Activated naive CD4-positive, alpha-beta T cell treated with Interleukin-2 at 50 U/mL for 16 hours (primary cell): Measurements from ENCODE around the gene SFRP5.
A peak's percentile ranks its signal among the peaks of the same experiment; 100 is the strongest.

ENCODE experiments used
- DNase-seq: peaks from one replicate; pipeline ENCODE4 v3.0.0-alpha.2; 2020

Gene SFRP5

GRCh38 chr10:97763947-97764346, 7.9 kb downstream of the SFRP5 start:
- DNase-seq: no peak

DNA sequence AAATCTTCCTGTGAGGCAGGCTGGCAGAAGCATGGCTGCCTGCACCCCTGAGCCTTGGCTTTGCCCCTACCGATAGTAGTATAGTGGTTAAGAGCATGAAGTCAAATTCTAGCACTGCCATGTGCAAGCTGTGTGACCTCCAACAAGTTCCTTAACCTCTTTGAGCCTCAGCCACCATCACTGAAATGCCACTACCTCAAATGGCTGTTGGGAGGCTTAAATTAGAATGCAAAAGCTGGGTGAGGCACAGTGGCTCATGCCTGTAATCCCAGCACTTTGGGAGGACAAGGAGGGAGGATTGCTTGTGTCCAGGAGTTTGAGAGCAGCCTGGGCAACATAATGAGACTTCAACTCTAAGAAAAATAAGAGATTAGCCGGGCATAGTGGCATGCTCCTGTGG, 8.4 kb downstream of the SFRP5 start:
- no peak for DNase-seq

GRCh38 chr10:97762816-97763215, 9.0 kb downstream of the SFRP5 start:
- DNase-seq: no peak

DNA sequence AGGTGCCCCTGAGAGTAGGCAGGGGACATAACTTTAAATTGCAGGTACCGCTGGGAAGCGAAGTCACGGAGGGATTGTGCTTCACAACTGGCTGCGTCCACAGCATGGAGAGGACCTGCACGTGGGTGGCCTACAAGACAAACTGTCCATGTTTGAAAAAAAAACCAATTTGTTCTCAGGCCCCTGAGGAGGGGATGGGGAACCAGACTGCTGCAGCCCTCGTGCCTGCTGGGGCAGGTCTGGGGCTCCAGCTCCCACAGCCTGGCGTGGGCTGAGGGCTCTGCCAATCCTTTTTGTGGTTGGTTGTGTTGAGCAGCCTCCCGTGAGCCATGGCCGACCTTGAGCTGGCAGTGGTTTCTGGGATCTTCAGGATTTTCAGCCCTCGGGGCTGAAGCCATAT, 9.7 kb downstream of the SFRP5 start:
- no peak for DNase-seq

DNA sequence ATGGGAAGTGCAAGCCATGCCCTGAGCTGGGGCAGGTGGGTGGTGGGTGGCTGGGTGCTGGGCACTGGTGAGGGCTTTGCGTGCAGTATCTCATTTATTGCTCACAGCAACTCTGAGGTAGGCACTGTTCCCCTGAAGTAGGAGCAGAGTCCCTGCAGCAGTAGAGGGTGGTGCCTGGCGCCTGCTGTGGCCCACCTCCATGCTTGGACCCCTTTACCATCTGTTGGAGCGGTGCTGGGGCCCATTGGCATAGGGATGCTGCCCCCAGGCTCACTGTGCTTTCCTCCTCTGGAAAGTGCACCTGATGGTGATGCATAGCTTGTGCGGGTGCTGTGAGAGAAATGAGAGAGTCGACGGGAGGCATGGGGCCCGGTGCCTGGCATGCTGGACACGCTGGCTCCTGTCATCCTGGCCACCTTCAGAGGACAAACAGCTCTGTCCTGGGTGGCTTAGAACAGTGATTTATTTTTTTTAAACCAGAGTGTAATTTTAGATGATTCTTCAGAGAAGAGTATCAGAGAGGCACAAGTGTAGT, 10.4 kb downstream of the SFRP5 start:
- no peak for DNase-seq

DNA sequence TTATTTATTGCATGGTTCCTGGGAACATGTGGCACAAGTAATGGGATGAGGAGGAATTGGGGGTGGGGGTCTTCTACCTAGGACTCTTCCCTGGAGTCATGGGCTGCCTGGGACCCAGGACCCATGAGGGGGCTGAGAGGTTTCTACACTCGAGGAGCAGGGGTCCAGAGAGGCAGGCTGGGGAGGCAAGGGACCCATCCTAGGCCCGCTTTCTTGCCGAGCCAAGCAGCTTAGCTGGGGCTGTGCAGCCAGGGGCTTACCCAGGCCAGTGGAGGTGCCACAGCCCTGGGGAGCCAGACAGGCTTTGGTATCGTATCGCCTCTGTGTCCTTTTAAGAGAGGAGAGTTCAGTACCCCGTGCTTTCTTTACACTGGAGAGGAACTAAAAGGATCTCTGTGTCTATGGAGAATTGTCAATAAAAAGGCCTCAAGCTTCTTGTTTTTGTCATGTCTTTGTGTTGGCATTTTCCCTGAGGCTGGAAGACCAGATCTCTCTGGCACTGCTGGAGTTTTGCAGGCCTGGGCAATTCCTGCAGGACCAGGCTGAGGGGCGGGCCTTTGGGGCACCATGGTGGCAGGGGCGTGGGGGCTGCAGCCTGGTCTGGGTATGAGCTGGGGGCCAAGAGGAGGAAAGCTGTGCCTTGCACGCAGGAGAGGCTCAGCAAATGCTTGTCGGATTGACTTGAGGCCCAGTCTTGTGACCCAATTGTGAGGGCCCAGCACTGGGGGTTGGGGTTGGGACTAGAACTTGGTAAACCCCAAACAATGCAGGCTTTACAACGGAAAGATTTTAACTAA, 11.1 kb downstream of the SFRP5 start:
- DNase-seq: no peak

- DNase-seq: no peak
These were observed 11.9 kb downstream of the SFRP5 start for GRCh38 chr10:97759946-97760345.

DNA sequence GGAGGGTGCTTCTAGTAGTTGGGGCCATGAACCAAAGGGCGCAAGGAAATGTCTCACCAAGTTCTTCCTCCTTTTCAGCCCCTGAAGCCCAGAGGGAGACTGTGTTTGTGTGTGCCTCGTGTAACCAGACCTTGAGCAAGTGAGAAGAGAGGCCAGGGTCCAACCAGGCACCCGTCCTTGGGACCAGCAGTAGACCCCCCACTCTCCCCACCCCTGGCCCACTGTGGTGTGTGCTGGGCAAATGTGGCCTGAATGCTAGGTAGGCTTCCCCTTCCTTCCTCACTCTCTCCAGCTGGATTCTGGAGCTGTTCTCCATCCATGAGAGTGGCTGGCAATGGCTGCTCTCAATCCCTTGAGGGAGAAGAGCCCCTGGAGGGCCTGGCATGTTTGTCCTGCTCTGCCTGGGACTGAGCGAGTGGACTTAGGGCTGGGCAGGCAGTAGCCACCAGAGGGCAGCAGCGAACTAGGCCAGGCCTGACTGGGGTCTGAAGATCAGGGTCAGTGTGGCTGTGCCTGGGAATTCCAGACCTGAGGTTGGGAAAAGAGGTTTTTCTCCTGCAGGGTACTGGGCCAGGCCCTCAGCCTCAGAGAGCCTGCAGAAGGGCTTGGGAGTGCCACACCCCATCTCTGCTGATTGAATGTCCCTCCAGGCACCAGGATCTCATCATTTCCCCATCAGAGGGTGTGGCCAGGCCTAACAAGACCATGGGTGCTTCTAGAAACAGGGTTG, 12.5 kb downstream of the SFRP5 start:
- DNase-seq: peak; percentile 46

DNA sequence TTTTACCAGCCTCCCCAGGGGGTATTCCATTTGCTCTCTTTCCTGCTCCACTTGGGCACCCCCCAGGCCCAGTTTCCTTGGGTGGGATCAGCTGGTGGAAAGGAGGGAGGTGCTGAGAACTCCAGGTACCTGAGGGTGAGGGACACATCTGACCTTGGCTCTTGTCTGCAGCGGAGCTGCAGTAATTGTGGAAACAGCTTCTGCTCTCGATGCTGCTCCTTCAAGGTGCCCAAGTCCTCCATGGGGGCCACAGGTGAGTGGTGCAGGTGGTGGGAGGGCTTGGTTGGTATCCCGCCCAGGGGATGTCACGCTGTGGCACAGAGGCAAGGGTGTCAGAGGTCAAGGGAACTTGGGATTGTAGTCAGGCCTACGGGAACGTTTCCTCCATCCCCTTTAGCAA, 14.3 kb downstream of the SFRP5 start:
- DNase-seq: no peak

- DNase-seq: no peak
These were observed 16.1 kb downstream of the SFRP5 start for GRCh38 chr10:97755718-97756117.

- no peak for DNase-seq
These were observed 17.1 kb downstream of the SFRP5 start for GRCh38 chr10:97754726-97755125.

DNA sequence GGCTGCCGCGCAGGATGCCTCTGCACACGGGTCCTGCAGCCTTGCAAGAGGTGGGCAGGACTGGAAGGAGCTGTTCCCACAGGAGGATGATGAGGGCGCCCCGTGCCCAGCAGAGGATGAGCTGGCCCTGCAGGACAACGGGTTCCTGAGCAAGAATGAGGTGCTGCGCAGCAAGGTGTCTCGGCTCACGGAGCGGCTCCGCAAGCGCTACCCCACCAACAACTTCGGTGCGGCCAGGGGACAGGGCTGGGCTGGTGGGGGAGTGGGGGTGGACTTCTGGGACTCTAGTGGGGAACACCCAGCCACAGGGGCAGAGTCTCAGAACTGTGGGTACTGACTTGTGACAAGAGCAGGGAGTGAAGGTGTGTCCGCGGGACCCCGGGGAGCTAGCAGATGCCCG, 18.8 kb downstream of the SFRP5 start:
- DNase-seq: no peak

DNA sequence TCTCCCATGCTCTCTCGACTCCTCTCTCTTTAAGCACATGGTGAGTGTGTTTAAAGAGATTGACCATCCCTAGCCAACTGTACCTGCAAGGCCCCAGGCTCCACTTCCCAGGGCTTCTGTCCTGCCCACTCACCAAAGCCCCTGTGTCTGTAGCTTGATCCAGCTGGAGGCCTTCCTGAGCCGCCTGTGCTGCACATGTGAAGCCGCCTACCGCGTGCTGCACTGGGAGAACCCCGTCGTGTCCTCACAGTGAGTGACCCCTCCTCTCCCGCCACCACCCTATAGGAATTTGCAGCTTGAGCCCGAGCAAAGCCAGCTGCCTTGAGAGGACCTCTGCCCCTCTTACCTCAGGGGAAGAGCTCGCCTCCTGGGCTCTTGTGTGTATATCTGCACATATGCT, 23.7 kb downstream of the SFRP5 start:
- no peak for DNase-seq

DNA sequence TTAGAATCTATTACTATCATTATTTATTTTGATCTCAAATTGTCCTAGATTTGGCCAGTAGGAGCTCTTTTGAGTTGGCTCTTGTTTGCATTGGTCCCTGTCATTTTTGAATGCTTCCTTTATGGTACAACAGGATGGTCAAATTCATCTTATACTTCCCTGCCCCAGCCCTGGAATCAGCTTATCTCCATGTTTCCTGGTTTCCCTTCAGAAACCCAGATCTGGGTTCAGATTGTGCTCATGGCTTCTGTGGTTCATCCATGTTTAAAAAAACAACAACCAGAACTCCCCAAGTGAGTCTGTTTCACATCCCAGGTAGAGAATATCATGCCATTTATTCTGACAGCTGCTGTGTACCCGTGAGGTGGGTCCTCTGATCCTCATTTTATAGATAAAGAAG, 24.2 kb downstream of the SFRP5 start:
- no peak for DNase-seq

DNA sequence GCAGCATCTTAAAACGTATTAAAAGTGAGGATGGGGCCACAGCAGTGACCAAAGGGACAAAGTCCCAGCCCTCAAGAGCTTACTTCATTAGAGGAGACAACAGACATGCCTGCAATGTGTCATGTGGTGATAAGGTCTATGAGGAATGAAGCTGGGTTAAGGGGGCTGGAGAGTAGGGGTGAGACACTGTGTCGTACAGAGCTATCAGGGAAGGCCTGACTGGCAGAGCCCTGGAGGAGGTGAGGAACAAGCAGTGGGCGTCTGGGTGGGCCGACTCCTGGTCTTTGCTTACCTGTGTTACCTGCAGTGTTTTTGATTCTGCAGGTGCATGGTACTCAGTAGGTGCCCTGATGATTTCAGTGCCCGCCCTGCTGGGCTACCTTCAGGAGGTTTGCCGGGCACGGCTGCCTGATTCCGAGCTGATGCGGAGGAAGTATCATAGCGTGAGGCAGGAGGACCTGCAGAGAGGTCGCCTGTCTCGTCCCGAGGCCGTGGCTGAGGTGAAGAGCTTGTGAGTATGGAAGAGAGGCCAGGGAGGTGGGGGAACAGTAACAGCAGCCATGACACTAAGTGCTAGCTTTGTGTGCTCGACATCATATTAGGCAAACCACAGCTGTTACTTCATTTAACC, 27.3 kb downstream of the SFRP5 start:
- no peak for DNase-seq

DNA sequence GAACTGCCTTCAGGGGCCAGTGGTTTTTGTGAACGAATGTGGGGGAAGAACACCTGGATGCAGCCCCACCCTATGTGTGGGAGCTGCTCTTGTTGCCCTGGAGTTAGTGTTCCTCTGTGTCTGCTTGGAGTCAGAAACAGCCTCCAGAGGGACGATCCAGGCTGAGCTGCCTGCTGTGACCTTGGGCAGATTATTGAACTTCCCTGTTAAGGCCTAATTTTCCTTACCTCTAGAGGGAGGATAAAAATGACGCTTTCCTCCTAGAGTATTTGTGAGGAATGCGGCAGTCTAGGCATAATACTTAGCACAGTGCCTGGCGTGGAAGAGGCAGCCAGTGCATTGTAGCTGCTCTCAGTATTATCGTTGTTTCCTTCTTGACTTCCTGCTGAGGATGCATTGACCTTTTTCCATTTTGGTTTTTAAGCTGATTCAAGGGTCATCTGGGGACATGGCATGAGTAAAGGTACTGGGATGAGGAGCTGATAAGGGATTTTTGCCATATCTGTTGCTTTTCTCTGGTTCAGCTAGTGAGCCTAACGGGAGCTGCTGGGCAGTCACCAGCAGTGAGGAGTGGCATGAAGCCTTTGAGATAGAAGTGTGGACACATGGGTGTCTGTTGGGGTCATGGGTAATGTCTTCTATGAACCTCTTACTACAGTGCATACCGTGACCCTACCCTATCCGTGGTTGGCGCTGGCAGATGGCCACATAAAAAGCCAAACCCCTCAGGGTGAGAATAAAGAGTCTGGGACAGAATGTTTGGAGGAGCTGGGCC, 28.4 kb downstream of the SFRP5 start:
- DNase-seq: no peak

GRCh38 chr10:97740613-97741012, 31.2 kb downstream of the SFRP5 start:
- DNase-seq: no peak

- DNase-seq: no peak
These were observed 33.2 kb downstream of the SFRP5 start for GRCh38 chr10:97738616-97739015.

GRCh38 chr10:97737770-97738265, 34.0 kb downstream of the SFRP5 start:
- no peak for DNase-seq

GRCh38 chr10:97736902-97737769, 34.7 kb downstream of the SFRP5 start, which contains the start of gene ZFYVE27:
Gene ZFYVE27 (plus strand): TSS chr10:97737128. CDS start chr10:97738478, 1,350 bp downstream.
- DNase-seq: peak; percentile 96

GRCh38 chr10:97736403-97736901, 35.3 kb downstream of the SFRP5 start:
- DNase-seq: no peak
